Measurements from ENCODE around the gene BST2. TPM values are rescaled to one million over a fixed set of nuclear protein-coding genes. Genes with fewer than 3 reads are reported as not detected.
A peak's percentile ranks its signal among the peaks of the same experiment; 100 is the strongest.

Gene BST2
- polyA plus RNA-seq, 1 of the 3 experiments (the other 2 are of a cell fraction): 5.7 TPM

GRCh38 chr19:17390665-17391370, 14.6 kb downstream of the BST2 start (continued):
- TF ChIP-seq RAD21 (IDR thresholded peaks at IDR 0.05; ENCODE audit: low read length) (peak; percentile 56), MXI1 (IDR thresholded peaks at IDR 0.05; ENCODE audit: low read depth, low read length) (no peak; the same call in 1 of the 2 replicates), MAX (IDR thresholded peaks at IDR 0.05; ENCODE audit: low read depth) (peak; percentile 50; the same call in 1 of the 2 replicates), GABPA (IDR thresholded peaks at IDR 0.05; ENCODE audit: low read depth) (no peak), EZH2phosphoT487 (IDR thresholded peaks at IDR 0.05; ENCODE audit: borderline replicate concordance, low read depth) (no peak), NRF1 (IDR thresholded peaks at IDR 0.05; ENCODE audit: low read depth, low read length) (peak; percentile 84)

- H3K27me3 ChIP-seq (ENCODE audit: insufficient read depth): no peaks in the 10 kb centered on the region
- no peaks in the 10 kb centered on the region for H4K20me1 ChIP-seq (ENCODE audit: insufficient read depth)
- ChIA-PET POLR2A (no interaction called here), CTCF (interaction anchor here (0.7 to 5.3 kb wide), 19 partner anchors 10 to 98 kb away, joined by 3 to 69 read pairs (median 5); partner anchors contain the start of gene MVB12A)
- H3K4me1 ChIP-seq (ENCODE audit: control insufficient read depth in 1 of 2, insufficient read depth in 2 of 2, low read depth in 1 of 2, low read length in 1 of 2): peaks cover 0 to 7% of the 10 kb centered on the region in 2 experiments; a peak in 1 of 4 replicates
- H3K9me3 ChIP-seq: no peaks in the 10 kb centered on the region
- peaks cover 3% of the 10 kb centered on the region for H3F3A ChIP-seq (replicated peaks; ENCODE audit: insufficient read depth)
- TF ChIP-seq SIN3A (IDR thresholded peaks at IDR 0.05; ENCODE audit: borderline replicate concordance, low read depth, low read length): no peak
- no peak for TF ChIP-seq ZBTB33 (IDR thresholded peaks at IDR 0.05; ENCODE audit: borderline replicate concordance, low read depth)
- peak; percentile 50 for TF ChIP-seq CTCF (IDR thresholded peaks at IDR 0.05)
- peak overlapping the region; percentile 85 for H3K4me2 ChIP-seq
- no peaks in the 10 kb centered on the region for H3K79me2 ChIP-seq (ENCODE audit: insufficient read depth)
- no peaks in the 10 kb centered on the region for H3K36me3 ChIP-seq (replicated peaks in 1 of 2; ENCODE audit: control insufficient read depth in 1 of 2, insufficient read depth in 2 of 2, low read length in 1 of 2)
- peak overlapping the region in 1 of 2 experiments; percentile 63; a peak in 1 of 4 replicates for H3K27ac ChIP-seq (ENCODE audit: low read depth in 2 of 2, low read length in 1 of 2)
- H3K4me3 ChIP-seq (ENCODE audit: low read depth in 2 of 2, low read length in 1 of 2): peak overlapping the region; percentile 59 to 65
- peak overlapping the region; percentile 88; the same call in 1 of the 2 replicates for H2AFZ ChIP-seq (ENCODE audit: low read depth)
- WGBS (ENCODE audit: low lambda C conversion rate): 13% methylated on average over 10 of the region's 37 CpGs
- no peaks in the 10 kb centered on the region for H3K9me2 ChIP-seq
- peak overlapping the region; percentile 20; the same call in 1 of the 2 replicates for H3K9ac ChIP-seq
- DNase-seq: no peak
Measured at GRCh38 chr19:17389957-17390664, 15.3 kb downstream of the BST2 start.
